Natural killer cell (primary cell): ENCODE data around the gene C12orf56. TPM values are rescaled to one million over a fixed set of nuclear protein-coding genes. Genes with fewer than 3 reads are reported as not detected.

Experiments
- ATAC-seq, 3 donors: fragments of 150-1000 bp in 2 of 3; fragments of 200-7000 bp in 1 of 3; cut with Tn5 transposase; 1 replicate in 1 of 3; 2 replicates in 2 of 3; pipeline ENCODE4 v1.10.0; 2021; ENCODE audit warnings: mild to moderate bottlenecking in 2 of 3, moderate library complexity in 2 of 3
- DNase-seq, 2 donors: peaks; one replicate each; pipeline versions ENCODE4 v3.0.0 to v3.0.0-alpha.2; 2013 to 2021; ENCODE audit warnings: mixed read lengths in 1 of 2
- H3K27ac ChIP-seq: one replicate; pipeline ENCODE4 v1.5.1; 2013; ENCODE audit warnings: mild to moderate bottlenecking, low read length
- H3K27me3 ChIP-seq: one replicate; pipeline ENCODE4 v1.6.1; 2013; ENCODE audit warnings: low read length; ENCODE audit not compliant: control insufficient read depth, insufficient read depth
- H3K36me3 ChIP-seq: one replicate; pipeline ENCODE4 v1.6.1; 2013; ENCODE audit warnings: low read length; ENCODE audit not compliant: control insufficient read depth, insufficient read depth
- H3K4me1 ChIP-seq: one replicate; pipeline ENCODE4 v1.6.1; 2013; ENCODE audit warnings: low read length; ENCODE audit not compliant: control insufficient read depth, insufficient read depth
- H3K4me3 ChIP-seq: one replicate; pipeline ENCODE4 v1.5.1; 2013; ENCODE audit warnings: low read length
- H3K9me3 ChIP-seq: one replicate; pipeline ENCODE4 v1.6.1; 2013; ENCODE audit warnings: low read length; ENCODE audit not compliant: control insufficient read depth, insufficient read depth
- H3K27ac Mint-ChIP-seq, 2 donors: one replicate each; pipeline ENCODE4 v1.8.0; 2022; ENCODE audit warnings: mild to moderate bottlenecking in 2 of 2, mixed read lengths in 2 of 2, moderate library complexity in 1 of 2
- H3K27me3 Mint-ChIP-seq, 2 donors: one replicate each; pipeline ENCODE4 v1.8.0; 2022; ENCODE audit warnings: low read depth in 2 of 2, mixed read lengths in 2 of 2
- H3K36me3 Mint-ChIP-seq: one replicate; pipeline ENCODE4 v1.8.0; 2022; ENCODE audit warnings: mixed read lengths
- H3K4me1 Mint-ChIP-seq, 2 donors: one replicate each; pipeline ENCODE4 v1.8.0; 2022; ENCODE audit warnings: mixed read lengths in 2 of 2
- H3K4me3 Mint-ChIP-seq: one replicate; pipeline ENCODE4 v1.8.0; 2022; ENCODE audit warnings: mild to moderate bottlenecking, moderate library complexity, mixed read lengths
- H3K9me3 Mint-ChIP-seq, 2 donors: one replicate each; pipeline ENCODE4 v1.8.0; 2022; ENCODE audit warnings: mixed read lengths in 2 of 2
- CTCF ChIP-seq: fragments of 200-600 bp; IDR thresholded peaks from one replicate; pipeline ENCODE4 v1.8.0; 2022; ENCODE audit warnings: antibody characterized with exemption
- WGBS: methylation state at CpG from one replicate; pipeline ENCODE4 v1.1.7; 2013; ENCODE audit warnings: missing lambda C conversion rate; ENCODE audit not compliant: insufficient coverage; 5-methylcytosine and 5-hydroxymethylcytosine counted together
- intact Hi-C: fragments of 100-400 bp; cut with micrococcal nuclease; formaldehyde crosslinking; loops from one replicate; pipeline ENCODE4 v1.14.2; 2022
- total RNA-seq, 4 donors: library from RNA; stranded (reverse); fragments of 120-200 nt in 1 of 4; gene quantifications; one replicate each; pipeline versions ENCODE4 v1.2.3 to v1.2.4, GENCODE V29; 2013 to 2022

C12orf56 gene
- total RNA-seq, 3 donors from 2014 or later (not counting 1 experiment from before 2014, with no cell fraction given): not detected

- no peaks in the 10 kb centered on the region for H3K36me3 ChIP-seq
- H3K4me3 Mint-ChIP-seq: no peak overlapping the region
- H3K9me3 ChIP-seq: no peaks in the 10 kb centered on the region
- H3K27me3 ChIP-seq: no peaks in the 10 kb centered on the region
- ATAC-seq (no peak), DNase-seq (no peak)
- H3K4me1 ChIP-seq: no peaks in the 10 kb centered on the region
- H3K27me3 Mint-ChIP-seq: peaks cover 13 to 45% of the 10 kb centered on the region in 2 donors
- H3K4me1 Mint-ChIP-seq: no peaks in the 10 kb centered on the region
- intact Hi-C loops: no loop called here
- peaks cover 8% of the 10 kb centered on the region for H3K36me3 Mint-ChIP-seq
- no peak overlapping the region for H3K4me3 ChIP-seq
- no peak overlapping the region for H3K27ac Mint-ChIP-seq
- no peaks in the 10 kb centered on the region for H3K9me3 Mint-ChIP-seq
- WGBS: 88% methylated on average over 1 of the region's 1 CpG
- TF ChIP-seq CTCF: no peak
- H3K27ac ChIP-seq: no peak overlapping the region
Observed at GRCh38 chr12:64232196-64232595, 158.4 kb downstream of the C12orf56 start.

GRCh38 chr12:64229796-64230195 lies 160.8 kb downstream of the C12orf56 start:
- ATAC-seq: no peak
- H3K4me1 Mint-ChIP-seq: no peaks in the 10 kb centered on the region
- H3K4me3 Mint-ChIP-seq: no peak overlapping the region
- H3K36me3 Mint-ChIP-seq: peaks cover 8% of the 10 kb centered on the region
- Histone ChIP-seq H3K4me3 (no peak overlapping the region), H3K27ac (no peak overlapping the region), H3K27me3 (no peaks in the 10 kb centered on the region), H3K36me3 (no peaks in the 10 kb centered on the region), H3K4me1 (no peaks in the 10 kb centered on the region), H3K9me3 (no peaks in the 10 kb centered on the region)
- no peak overlapping the region for H3K27ac Mint-ChIP-seq
- no peak for TF ChIP-seq CTCF
- H3K9me3 Mint-ChIP-seq: no peaks in the 10 kb centered on the region
- 97% methylated on average over 5 of the region's 5 CpGs for WGBS
- H3K27me3 Mint-ChIP-seq: peaks cover 26 to 44% of the 10 kb centered on the region in 2 donors
- intact Hi-C loops: loop anchor here (10.0 kb wide), 1 partner anchor 455 kb away; the partner anchor contains the start of gene RXYLT1
- no peak for DNase-seq

DNA sequence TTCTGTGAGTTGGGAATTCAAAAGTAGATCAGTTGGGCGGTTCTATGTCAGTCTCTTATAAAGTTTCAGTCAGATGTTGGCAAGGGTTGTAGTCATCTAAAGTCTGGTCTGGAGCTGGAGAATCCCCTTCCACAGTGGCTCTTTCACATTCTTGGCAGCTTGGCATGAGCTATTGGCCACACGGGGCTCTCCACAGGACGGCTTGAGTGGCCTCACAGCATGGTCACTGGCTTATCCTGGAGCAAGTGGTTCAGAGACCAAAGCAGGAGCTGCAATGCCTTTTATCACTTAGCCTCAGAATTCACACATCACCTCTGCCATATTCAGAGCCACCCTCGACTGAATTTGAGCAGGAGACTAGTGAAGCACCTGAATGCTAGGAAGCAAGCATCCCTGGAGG lies 161.3 kb downstream of the C12orf56 start:
- no peaks in the 10 kb centered on the region for H3K9me3 Mint-ChIP-seq
- no peak for ATAC-seq
- Histone ChIP-seq H3K4me1 (no peaks in the 10 kb centered on the region), H3K9me3 (no peaks in the 10 kb centered on the region), H3K36me3 (no peaks in the 10 kb centered on the region), H3K4me3 (no peak overlapping the region), H3K27me3 (no peaks in the 10 kb centered on the region), H3K27ac (no peak overlapping the region)
- H3K27ac Mint-ChIP-seq: no peak overlapping the region
- H3K4me3 Mint-ChIP-seq: no peak overlapping the region
- peaks cover 26 to 44% of the 10 kb centered on the region in 2 donors for H3K27me3 Mint-ChIP-seq
- intact Hi-C loops: loop anchor here (10.0 kb wide), 1 partner anchor 454 kb away; the partner anchor contains the start of gene RXYLT1
- TF ChIP-seq CTCF: no peak
- DNase-seq: no peak
- peaks cover 8% of the 10 kb centered on the region for H3K36me3 Mint-ChIP-seq
- 82% methylated on average over 4 of the region's 4 CpGs for WGBS
- no peaks in the 10 kb centered on the region for H3K4me1 Mint-ChIP-seq

- H3K36me3 Mint-ChIP-seq: peaks cover 8% of the 10 kb centered on the region
- H3K36me3 ChIP-seq: no peaks in the 10 kb centered on the region
- ATAC-seq (no peak), DNase-seq (no peak)
- no peak overlapping the region for H3K4me3 Mint-ChIP-seq
- no peak overlapping the region for H3K4me3 ChIP-seq
- no peaks in the 10 kb centered on the region for H3K9me3 ChIP-seq
- intact Hi-C loops: loop anchor here (10.0 kb wide), 1 partner anchor 451 kb away; the partner anchor contains the start of gene RXYLT1
- TF ChIP-seq CTCF: no peak
- H3K4me1 ChIP-seq: peaks cover 12% of the 10 kb centered on the region
- no peaks in the 10 kb centered on the region for H3K9me3 Mint-ChIP-seq
- peaks cover 29 to 37% of the 10 kb centered on the region in 2 donors for H3K27me3 Mint-ChIP-seq
- H3K27ac ChIP-seq: no peak overlapping the region
- peaks cover 17 to 18% of the 10 kb centered on the region in 2 donors for H3K4me1 Mint-ChIP-seq
- WGBS: no CpG with 5 or more reads among the region's 2 CpGs
- H3K27ac Mint-ChIP-seq: no peak overlapping the region
- H3K27me3 ChIP-seq: no peaks in the 10 kb centered on the region
Observed at GRCh38 chr12:64225626-64226025, 164.9 kb downstream of the C12orf56 start.
